22Rv1 (cell line): Measurements from ENCODE around the gene DOCK9.

ENCODE experiments used
- H3K27ac ChIP-seq: fragments of 450-650 bp; 2 replicates; pipeline ENCODE4 v1.5.1; 2017
- ZFX ChIP-seq: fragments of 450-650 bp; IDR thresholded peaks from 2 replicates; pipeline ENCODE4 v1.6.1; 2017; ENCODE audit warnings: antibody characterized with exemption, borderline replicate concordance
- TF ChIP-seq, protein P1 (sequence below): fragments of 450-650 bp; IDR thresholded peaks from 2 replicates; pipeline ENCODE4 v1.5.1; 2017; ENCODE audit warnings: mild to moderate bottlenecking

The DOCK9 gene

DNA sequence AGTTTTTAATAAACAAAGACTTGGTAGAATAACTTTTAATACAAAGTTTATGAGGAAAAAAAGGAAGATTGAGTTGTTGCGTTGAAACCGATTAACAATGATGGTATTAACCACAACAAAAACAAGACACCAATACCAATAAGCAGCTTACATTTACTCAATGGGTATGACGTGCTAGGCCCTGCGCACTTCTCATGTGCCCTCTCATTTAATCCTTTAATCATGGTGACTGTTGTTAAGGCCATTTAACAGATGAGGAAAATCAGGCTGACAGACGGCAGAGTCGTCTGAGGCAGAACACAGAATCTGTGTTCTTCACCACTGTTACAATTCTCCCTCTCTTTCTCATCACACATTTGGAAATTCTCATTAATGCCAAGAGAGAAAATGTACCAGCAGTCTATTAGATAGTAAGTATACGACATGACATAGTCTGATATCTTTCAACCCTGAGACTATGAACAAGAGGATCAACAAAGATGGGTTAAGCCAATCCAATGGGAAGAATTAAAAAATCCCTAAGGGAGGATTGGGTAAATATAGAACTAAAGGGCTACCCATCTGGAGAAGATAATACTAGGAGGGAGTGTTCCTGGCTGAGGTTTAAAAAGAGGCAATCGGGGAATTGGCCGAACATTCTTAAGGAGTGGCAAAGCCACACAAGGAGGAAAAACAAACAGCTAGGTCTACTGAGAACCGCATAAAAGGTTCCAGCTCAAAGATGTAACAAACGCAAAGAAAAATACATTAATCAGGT, 54.0 kb downstream of the DOCK9 start:
- no peak for TF ChIP-seq ZFX
- TF ChIP-seq, protein P1, sequence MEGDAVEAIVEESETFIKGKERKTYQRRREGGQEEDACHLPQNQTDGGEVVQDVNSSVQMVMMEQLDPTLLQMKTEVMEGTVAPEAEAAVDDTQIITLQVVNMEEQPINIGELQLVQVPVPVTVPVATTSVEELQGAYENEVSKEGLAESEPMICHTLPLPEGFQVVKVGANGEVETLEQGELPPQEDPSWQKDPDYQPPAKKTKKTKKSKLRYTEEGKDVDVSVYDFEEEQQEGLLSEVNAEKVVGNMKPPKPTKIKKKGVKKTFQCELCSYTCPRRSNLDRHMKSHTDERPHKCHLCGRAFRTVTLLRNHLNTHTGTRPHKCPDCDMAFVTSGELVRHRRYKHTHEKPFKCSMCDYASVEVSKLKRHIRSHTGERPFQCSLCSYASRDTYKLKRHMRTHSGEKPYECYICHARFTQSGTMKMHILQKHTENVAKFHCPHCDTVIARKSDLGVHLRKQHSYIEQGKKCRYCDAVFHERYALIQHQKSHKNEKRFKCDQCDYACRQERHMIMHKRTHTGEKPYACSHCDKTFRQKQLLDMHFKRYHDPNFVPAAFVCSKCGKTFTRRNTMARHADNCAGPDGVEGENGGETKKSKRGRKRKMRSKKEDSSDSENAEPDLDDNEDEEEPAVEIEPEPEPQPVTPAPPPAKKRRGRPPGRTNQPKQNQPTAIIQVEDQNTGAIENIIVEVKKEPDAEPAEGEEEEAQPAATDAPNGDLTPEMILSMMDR: no peak

DNA sequence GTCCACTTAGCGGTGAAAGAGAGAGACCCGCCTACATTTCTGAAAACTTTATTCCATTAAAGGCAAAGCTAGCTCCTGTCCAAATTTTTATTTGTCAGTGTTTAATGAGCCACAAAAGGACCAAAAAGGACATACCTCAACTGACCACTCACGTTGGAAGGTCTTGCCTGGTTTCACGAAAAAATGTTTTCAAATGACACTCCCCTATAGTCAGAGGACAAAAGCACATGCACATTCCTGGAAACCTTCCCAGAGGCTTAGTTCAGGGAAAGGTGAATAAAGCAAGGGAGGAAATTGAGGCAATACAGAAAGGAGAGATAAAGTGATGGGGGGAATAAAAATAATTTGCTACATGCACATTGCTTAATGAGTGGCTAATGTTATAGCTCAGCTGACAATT, 55.6 kb downstream of the DOCK9 start:
- TF ChIP-seq, protein P1: no peak
- no peak for TF ChIP-seq ZFX
- H3K27ac ChIP-seq: no peak overlapping the region

More for the DNA sequence above, 54.0 kb downstream of the DOCK9 start:
- no peak overlapping the region for H3K27ac ChIP-seq

DNA sequence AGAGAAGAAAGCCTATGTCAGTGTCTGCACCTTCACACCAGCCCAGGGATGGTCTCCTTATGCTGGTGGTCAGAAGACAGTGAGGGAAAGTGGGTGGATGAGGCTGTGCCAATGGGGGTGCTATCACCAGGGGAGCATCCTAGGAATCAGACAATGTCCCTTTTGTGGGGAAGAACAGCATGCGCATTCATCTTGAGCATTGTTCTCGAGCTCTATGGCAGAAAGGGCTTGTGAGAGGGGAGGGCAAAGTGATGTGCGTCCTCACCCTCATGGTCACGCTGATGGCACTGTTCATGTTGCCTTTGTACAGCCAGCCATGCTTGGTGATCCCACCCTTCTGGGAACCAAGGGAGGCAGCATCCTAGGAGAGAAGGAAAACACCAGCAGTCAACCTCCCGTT, 56.1 kb downstream of the DOCK9 start:
- H3K27ac ChIP-seq: no peak overlapping the region
- TF ChIP-seq, protein P1: no peak
- no peak for TF ChIP-seq ZFX

- TF ChIP-seq, protein P1: no peak
- no peak for TF ChIP-seq ZFX
- H3K27ac ChIP-seq: no peak overlapping the region
These were observed 56.8 kb downstream of the DOCK9 start for GRCh38 chr13:98921015-98921580.

- H3K27ac ChIP-seq: no peak overlapping the region
- TF ChIP-seq, protein P1: no peak
- no peak for TF ChIP-seq ZFX
These were observed 58.3 kb downstream of the DOCK9 start for GRCh38 chr13:98919566-98919965.

GRCh38 chr13:98918771-98919170, 59.1 kb downstream of the DOCK9 start:
- H3K27ac ChIP-seq: no peak overlapping the region
- TF ChIP-seq, protein P1: no peak
- no peak for TF ChIP-seq ZFX

GRCh38 chr13:98917116-98917515, 60.7 kb downstream of the DOCK9 start:
- TF ChIP-seq, protein P1: no peak
- no peak overlapping the region for H3K27ac ChIP-seq
